Measurements from ENCODE around the gene PSMA3.

PSMA3 gene

DNA sequence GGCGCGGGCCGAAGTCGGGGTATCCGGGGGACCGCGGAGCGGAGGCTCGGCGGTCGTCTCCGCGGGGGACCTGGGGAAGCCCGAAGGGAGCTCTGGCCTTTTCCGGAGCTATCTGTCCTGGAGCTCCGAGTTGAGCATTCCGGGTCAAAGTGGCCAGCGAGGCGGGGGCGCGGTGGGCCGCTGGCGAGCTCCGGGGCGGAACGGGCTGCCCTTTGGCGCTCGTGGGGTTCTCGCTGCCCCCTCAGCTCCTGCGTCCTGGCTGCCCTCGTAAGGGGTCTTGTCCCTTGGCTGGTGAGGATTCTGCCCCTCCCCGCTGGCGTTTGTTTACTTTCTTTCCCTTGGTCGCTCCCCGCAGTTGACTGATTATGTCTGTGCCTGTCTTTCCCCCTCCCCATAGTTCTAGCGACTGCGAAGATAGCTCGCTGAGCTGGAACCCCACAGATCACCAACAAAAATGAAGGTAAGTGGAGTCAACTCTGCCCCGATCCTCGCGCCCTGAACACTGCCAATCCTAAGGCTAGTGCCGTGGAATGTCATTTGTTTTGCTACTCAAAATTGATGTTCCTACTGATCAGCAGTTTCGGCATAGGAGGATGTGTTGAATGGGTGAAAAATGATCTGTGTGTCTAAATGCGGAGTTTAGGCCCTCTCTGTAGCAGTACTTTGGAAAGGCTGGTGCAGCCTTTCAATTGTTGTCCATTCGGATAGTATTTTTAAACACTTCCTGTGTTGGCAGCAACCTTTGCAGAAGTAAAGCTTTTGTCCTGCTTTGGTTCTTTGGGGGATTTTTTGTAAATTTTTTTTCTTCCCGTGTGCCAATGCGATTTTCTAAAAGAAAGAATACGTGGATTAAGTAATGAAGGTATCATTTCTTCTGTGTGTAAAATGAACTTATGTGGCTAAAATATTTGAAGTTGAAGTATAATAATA, 55.0 kb downstream of the PSMA3 start:
- DNase-seq, result peak in 2 of 3 experiments; percentile 53 to 65

DNA sequence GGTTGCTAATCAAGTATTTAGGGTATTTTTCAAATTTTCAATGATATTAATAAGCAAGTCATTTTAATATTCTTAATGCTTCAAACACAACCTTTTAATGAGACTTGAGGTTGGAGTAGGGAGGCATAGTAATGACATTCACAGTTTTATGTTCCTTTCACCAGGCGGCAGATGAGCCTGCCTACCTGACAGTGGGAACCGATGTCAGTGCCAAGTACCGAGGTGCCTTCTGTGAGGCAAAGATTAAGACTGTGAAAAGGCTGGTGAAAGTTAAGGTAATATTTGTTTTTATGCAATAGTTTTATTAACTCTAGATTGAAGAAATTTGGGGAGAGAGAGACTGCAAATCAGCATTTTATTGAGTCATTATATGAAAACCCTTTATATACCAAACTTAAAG, 56.8 kb downstream of the PSMA3 start:
- DNase-seq, result no peak

DNA sequence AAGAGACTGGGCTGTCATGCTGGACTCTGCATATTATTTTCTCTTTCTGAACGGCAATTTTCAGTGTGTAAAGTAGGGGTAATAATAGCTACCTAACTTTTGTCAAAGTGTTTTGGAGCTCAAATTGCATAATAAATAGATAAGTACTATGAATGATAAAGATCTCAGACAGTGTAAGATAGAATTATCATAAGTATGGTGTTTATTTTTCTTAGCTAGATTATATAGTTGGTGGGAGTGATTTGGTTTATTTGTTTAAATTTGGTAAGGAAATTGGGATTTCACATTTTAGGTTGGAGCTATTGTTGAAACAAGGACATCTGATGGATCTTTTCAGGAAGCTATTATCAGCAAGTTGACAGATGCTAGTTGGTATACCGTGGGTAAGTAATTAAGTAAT, 61.1 kb downstream of the PSMA3 start:
- peak in 1 of 3 experiments; percentile 26 for DNase-seq

DNA sequence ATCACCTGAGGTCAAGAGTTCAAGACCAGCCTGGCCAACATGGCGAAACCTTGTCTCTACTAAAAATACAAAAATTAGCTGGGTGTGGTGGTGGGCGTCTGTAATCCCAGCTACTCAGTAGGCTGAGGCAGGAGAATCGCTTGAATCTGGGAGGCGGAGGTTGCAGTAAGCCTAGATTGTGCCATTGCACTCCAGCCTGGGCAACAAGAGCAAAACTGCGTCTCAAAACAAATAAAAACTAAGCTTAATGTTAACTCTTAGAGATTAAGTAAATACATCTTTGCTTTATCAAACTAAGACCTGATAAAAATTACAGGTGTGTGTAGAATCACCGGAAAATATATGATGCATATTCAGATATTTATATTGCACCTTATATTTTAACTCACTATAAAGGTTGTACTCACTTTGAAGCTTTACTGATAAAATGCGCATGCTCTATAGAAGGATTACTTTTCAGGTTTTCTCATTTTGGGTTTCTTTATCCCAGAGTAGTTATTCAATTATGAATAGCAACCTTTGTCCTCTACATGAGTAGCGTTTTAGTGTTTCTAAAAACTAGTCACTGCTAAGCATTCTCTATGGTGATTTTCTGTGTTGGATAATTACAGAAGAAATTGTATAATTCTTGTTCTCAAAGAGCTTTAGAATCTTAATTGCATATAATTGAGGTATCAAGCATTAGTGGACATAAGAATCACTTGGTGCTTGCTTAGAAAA, 63.1 kb downstream of the PSMA3 start:
- no peak for DNase-seq

DNA sequence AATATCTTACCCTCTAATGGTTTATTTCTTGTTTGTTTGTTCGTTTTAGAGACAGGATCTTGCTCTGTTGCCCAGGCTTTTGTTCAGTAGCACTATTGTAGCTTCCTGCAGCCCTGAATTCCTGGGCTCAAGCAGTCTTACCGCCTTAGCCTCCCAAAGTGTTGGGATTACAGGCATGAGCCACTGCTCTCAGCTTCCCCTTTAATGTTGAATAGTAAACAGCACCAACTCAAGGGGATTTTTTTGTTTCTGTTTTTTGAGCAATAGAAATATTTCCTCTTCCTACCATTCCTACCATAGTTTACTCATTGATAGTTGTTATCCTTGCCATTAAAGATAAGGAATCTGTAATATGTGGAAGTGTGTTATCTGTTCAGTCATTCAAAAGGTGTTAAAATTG, 64.4 kb downstream of the PSMA3 start:
- DNase-seq, result no peak

DNA sequence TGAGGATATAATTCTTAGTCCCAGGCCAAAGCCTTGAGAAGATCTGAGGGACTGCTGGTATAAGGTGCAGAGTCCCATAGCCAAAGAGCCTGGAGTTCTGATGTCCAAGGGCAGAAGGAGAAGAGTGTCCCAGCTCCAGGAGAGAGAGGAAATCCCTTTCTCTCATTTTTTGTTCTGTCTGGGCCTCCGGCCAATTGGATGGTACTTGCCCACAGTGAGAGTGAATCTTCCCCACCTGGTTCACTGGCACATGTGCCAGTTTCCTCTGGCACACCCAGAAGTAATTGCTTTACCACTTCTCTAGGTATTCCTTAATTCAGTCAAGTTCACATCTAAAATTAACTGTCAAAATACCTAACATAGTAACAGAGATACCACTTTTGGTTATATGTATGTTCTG, 69.1 kb downstream of the PSMA3 start:
- DNase-seq, result no peak

DNA sequence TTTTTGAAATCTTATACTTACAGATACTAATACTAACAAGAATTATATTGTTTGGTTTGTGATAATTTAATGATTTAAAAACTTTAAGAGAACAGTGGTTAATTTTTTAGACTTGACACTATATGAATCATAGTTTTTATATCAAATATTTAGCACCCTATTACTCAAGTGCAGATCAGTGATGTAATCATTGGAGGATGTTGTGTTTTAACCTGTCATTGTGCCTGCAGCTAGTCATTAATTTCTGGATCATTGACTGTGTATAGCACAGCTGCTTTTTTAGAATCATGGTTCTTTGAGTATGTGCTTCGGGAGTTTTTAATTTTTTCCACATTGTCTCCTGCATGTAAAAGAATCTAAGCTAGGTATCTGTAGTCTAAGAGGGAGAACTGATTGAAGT, 71.0 kb downstream of the PSMA3 start:
- DNase-seq, result peak in 2 of 3 experiments; percentile 8 to 66

All from NCI-H1417 (cell line).